Nephron (organoid): Measurements from ENCODE around the gene CDK5.

Experiments
- H3K27ac Mint-ChIP-seq, 3 experiments: 2 replicates each; pipeline ENCODE4 v1.8.0; 2020; ENCODE audit warnings: mixed read lengths in 3 of 3, mild to moderate bottlenecking in 2 of 3, moderate library complexity in 1 of 3
- H3K27me3 Mint-ChIP-seq: 2 replicates; pipeline ENCODE4 v1.8.0; 2021; ENCODE audit warnings: low read depth, mild to moderate bottlenecking, moderate library complexity, mixed read lengths
- H3K36me3 Mint-ChIP-seq: 2 replicates; pipeline ENCODE4 v1.8.0; 2020; ENCODE audit warnings: low read depth, mixed read lengths
- H3K4me1 Mint-ChIP-seq: 2 replicates; pipeline ENCODE4 v1.8.0; 2020; ENCODE audit warnings: mixed read lengths
- H3K4me3 Mint-ChIP-seq, 3 experiments: 2 replicates each; pipeline ENCODE4 v1.8.0; 2020; ENCODE audit warnings: mild to moderate bottlenecking in 3 of 3, mixed read lengths in 3 of 3, moderate library complexity in 2 of 3
- H3K9me3 Mint-ChIP-seq: 2 replicates; pipeline ENCODE4 v1.8.0; 2020; ENCODE audit warnings: mixed read lengths
- CTCF ChIP-seq, 3 experiments: fragments of 200-600 bp; sonication (generic); IDR thresholded peaks; one replicate each; pipeline ENCODE4 v1.5.0; 2021; ENCODE audit warnings: antibody characterized with exemption in 3 of 3; ENCODE audit not compliant: unreplicated experiment in 3 of 3

The CDK5 gene

GRCh38 chr7:151007469-151007898 is 50.2 kb downstream of the CDK5 start:
- Mint-ChIP-seq H3K4me3 (peak overlapping the region in 1 of 3 experiments; percentile 51), H3K27me3 (peaks cover 9% of the 10 kb centered on the region), H3K9me3 (no peaks in the 10 kb centered on the region), H3K36me3 (no peaks in the 10 kb centered on the region), H3K27ac (peak overlapping the region; percentile 50 to 89 (median 85)), H3K4me1 (peaks cover 32% of the 10 kb centered on the region)
- no peak for TF ChIP-seq CTCF (IDR thresholded peaks at IDR 0.05; ENCODE audit: unreplicated experiment in 3 of 3)

GRCh38 chr7:151006590-151007300 is 51.0 kb downstream of the CDK5 start:
- H3K27me3 Mint-ChIP-seq, result peaks cover 6% of the 10 kb centered on the region
- H3K4me3 Mint-ChIP-seq, result no peak overlapping the region
- no peaks in the 10 kb centered on the region for H3K36me3 Mint-ChIP-seq
- H3K4me1 Mint-ChIP-seq, result peaks cover 25% of the 10 kb centered on the region
- H3K9me3 Mint-ChIP-seq, result no peaks in the 10 kb centered on the region
- no peak for TF ChIP-seq CTCF (IDR thresholded peaks at IDR 0.05; ENCODE audit: unreplicated experiment in 3 of 3)
- H3K27ac Mint-ChIP-seq, result no peak overlapping the region

GRCh38 chr7:151005566-151005965 is 52.1 kb downstream of the CDK5 start:
- Mint-ChIP-seq H3K27me3 (peaks cover 7% of the 10 kb centered on the region), H3K4me1 (peaks cover 17% of the 10 kb centered on the region), H3K36me3 (no peaks in the 10 kb centered on the region), H3K9me3 (no peaks in the 10 kb centered on the region), H3K4me3 (no peak overlapping the region), H3K27ac (peak overlapping the region in 1 of 3 experiments; percentile 44)
- TF ChIP-seq CTCF (IDR thresholded peaks at IDR 0.05; ENCODE audit: unreplicated experiment in 3 of 3), result no peak
